GM12878 (cell line): ENCODE data around the gene GABRB1. TPM values are rescaled to one million over a fixed set of nuclear protein-coding genes. Genes with fewer than 3 reads are reported as not detected.

Source experiments
- CUX1 ChIP-seq: IDR thresholded peaks from 2 replicates; pipeline ENCODE4 v1.6.1; 2012; ENCODE audit warnings: improper control_type of control experiment, low read depth, low read length; ENCODE audit not compliant: insufficient replicate concordance
- ESRRA ChIP-seq: IDR thresholded peaks from 2 replicates; pipeline ENCODE4 v1.6.1; 2012; ENCODE audit warnings: mild to moderate bottlenecking, low read length, improper control_type of control experiment
- MYC ChIP-seq: IDR thresholded peaks from 2 replicates; pipeline ENCODE4 v1.6.1; 2011; ENCODE audit warnings: mild to moderate bottlenecking, low read length, moderate library complexity, inconsistent platforms; ENCODE audit not compliant: insufficient read depth, insufficient replicate concordance, insufficient read length, severe bottlenecking
- RAD21 ChIP-seq: IDR thresholded peaks from 2 replicates; pipeline ENCODE4 v1.6.1; 2011; ENCODE audit warnings: mild to moderate bottlenecking, low read depth, low read length, moderate library complexity; ENCODE audit not compliant: insufficient read depth
- SKIL ChIP-seq: fragments of 450-650 bp; IDR thresholded peaks from 2 replicates; pipeline ENCODE4 v1.6.1; 2017; ENCODE audit warnings: mild to moderate bottlenecking, low read depth, inconsistent platforms; ENCODE audit not compliant: poor library complexity, severe bottlenecking
- polyA plus RNA-seq, 11 experiments: library from polyadenylated mRNA; depleted of rRNA in 4 of 11; unstranded in 6 of 11; stranded (reverse) in 5 of 11; fragments of >200 nt; fragmentation: Nextera tagmentation in 4 of 11; fragmentation: Illumina TruSeq in 1 of 11; extraction: Ambion mirVana in 4 of 11; extraction: Trizol in 1 of 11; gene quantifications; 1 replicate in 1 of 11; 2 replicates in 10 of 11; pipeline versions ENCODE4 v1.2.1 to v1.2.3, GENCODE V29; 2011 to 2016; ENCODE audit warnings: inconsistent platforms in 2 of 11, missing spikeins in 2 of 11, low read depth in 1 of 11
- total RNA-seq, 4 experiments: library from RNA; depleted of rRNA in 3 of 4; stranded (reverse); fragments of >200 nt in 3 of 4; fragmentation: Illumina TruSeq in 1 of 4; extraction: Trizol in 1 of 4; gene quantifications; 2 replicates each; pipeline versions ENCODE4 v1.2.1 to v1.2.3, GENCODE V29; 2013 to 2021

The GABRB1 gene
- total and polyA plus RNA-seq, 10 of the 15 experiments (the other 5 are each of a cell fraction or from before 2014, with no cell fraction given) = 0.13 to 0.92 TPM; not detected in 8

- TF ChIP-seq CUX1 (no peak), RAD21 (no peak), MYC (no peak), SKIL (no peak), ESRRA (no peak)
These were observed 56.9 kb downstream of the GABRB1 start (continued) for GRCh38 chr4:47088298-47088697.
